Breast epithelium (tissue), 4 donors: ENCODE results near the gene ADPRS. TPM values are rescaled to one million over a fixed set of nuclear protein-coding genes. Genes with fewer than 3 reads are reported as not detected.

Experiments
- DNase-seq, 2 donors: peaks; one replicate each; pipeline ENCODE4 v3.0.0-alpha.2; 2019; ENCODE audit warnings: low spot score in 2 of 2
- H3K27ac ChIP-seq, 2 donors: fragments of 200-600 bp; sonication (generic) in 1 of 2; one replicate each; pipeline ENCODE4 v1.5.1; 2016 to 2019; ENCODE audit warnings: mild to moderate bottlenecking in 1 of 2
- H3K27me3 ChIP-seq, 2 donors: fragments of 200-600 bp; sonication (generic) in 1 of 2; one replicate each; pipeline versions ENCODE4 v1.5.1 to v1.6.0; 2017 to 2019; ENCODE audit warnings: control low read depth in 1 of 2, mild to moderate bottlenecking in 1 of 2
- H3K36me3 ChIP-seq: fragments of 200-600 bp; one replicate; pipeline ENCODE4 v1.5.1; 2019
- H3K4me1 ChIP-seq, 2 donors: fragments of 200-600 bp; sonication (generic); one replicate each; pipeline ENCODE4 v1.5.1; 2016 to 2019; ENCODE audit warnings: control low read depth in 1 of 2
- H3K4me3 ChIP-seq, 3 donors: fragments of 200-600 bp; sonication (generic); 1 replicate in 2 of 3; 2 replicates in 1 of 3; pipeline ENCODE4 v1.5.1; 2016 to 2019; ENCODE audit warnings: mild to moderate bottlenecking in 3 of 3, moderate library complexity in 2 of 3
- H3K9me3 ChIP-seq, 2 donors: fragments of 200-600 bp; sonication (generic) in 1 of 2; one replicate each; pipeline ENCODE4 v1.5.1; 2016 to 2019; ENCODE audit warnings: control low read depth in 1 of 2
- POLR2A ChIP-seq: fragments of 450-650 bp; IDR thresholded peaks from one replicate; pipeline ENCODE4 v1.6.1; 2016; ENCODE audit warnings: antibody characterized with exemption, mild to moderate bottlenecking, moderate library complexity
- POLR2AphosphoS5 ChIP-seq, 3 donors: sonication (generic); formaldehyde crosslinking; IDR thresholded peaks; one replicate each; pipeline ENCODE4 v1.6.1; 2017; ENCODE audit warnings: antibody characterized with exemption in 3 of 3
- intact Hi-C: fragments of 100-400 bp; cut with DNase I; formaldehyde crosslinking; loops from one replicate; pipeline ENCODE4 v1.15.1; 2023; ENCODE audit warnings: low total_unique reads
- total RNA-seq, 3 donors: library from RNA; depleted of rRNA; stranded (reverse); fragments of >200 nt; gene quantifications; one replicate each; pipeline ENCODE4 v1.1.0, GENCODE V29; 2016
- TF ChIP-seq, protein P1 (sequence below), 3 donors: fragments of 450-650 bp; IDR thresholded peaks; one replicate each; pipeline ENCODE4 v1.5.1; 2016 to 2017; ENCODE audit warnings: antibody characterized with exemption in 3 of 3, mild to moderate bottlenecking in 3 of 3, moderate library complexity in 3 of 3

The ADPRS gene
- total RNA-seq, 3 donors from 2014 or later = 26.2 to 48.7 (median 39.7) TPM

GRCh38 chr1:36108314-36108713 is 19.6 kb downstream of the ADPRS start:
- intact Hi-C loops = loop anchor here (2.0 kb wide), 1 partner anchor 20 kb away; no protein-coding TSS in a partner anchor
- peaks cover 3 to 10% of the 10 kb centered on the region in 2 donors for H3K4me1 ChIP-seq
- H3K9me3 ChIP-seq = no peaks in the 10 kb centered on the region
- DNase-seq = no peak
- H3K27me3 ChIP-seq = no peaks in the 10 kb centered on the region
- H3K27ac ChIP-seq = peak overlapping the region; percentile 84 to 89
- no peak overlapping the region for H3K4me3 ChIP-seq
- TF ChIP-seq, protein P1, sequence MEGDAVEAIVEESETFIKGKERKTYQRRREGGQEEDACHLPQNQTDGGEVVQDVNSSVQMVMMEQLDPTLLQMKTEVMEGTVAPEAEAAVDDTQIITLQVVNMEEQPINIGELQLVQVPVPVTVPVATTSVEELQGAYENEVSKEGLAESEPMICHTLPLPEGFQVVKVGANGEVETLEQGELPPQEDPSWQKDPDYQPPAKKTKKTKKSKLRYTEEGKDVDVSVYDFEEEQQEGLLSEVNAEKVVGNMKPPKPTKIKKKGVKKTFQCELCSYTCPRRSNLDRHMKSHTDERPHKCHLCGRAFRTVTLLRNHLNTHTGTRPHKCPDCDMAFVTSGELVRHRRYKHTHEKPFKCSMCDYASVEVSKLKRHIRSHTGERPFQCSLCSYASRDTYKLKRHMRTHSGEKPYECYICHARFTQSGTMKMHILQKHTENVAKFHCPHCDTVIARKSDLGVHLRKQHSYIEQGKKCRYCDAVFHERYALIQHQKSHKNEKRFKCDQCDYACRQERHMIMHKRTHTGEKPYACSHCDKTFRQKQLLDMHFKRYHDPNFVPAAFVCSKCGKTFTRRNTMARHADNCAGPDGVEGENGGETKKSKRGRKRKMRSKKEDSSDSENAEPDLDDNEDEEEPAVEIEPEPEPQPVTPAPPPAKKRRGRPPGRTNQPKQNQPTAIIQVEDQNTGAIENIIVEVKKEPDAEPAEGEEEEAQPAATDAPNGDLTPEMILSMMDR (IDR thresholded peaks at IDR 0.05) = no peak
- TF ChIP-seq POLR2AphosphoS5 (IDR thresholded peaks at IDR 0.05) (no peak), POLR2A (no peak)
- H3K36me3 ChIP-seq = no peaks in the 10 kb centered on the region

DNA sequence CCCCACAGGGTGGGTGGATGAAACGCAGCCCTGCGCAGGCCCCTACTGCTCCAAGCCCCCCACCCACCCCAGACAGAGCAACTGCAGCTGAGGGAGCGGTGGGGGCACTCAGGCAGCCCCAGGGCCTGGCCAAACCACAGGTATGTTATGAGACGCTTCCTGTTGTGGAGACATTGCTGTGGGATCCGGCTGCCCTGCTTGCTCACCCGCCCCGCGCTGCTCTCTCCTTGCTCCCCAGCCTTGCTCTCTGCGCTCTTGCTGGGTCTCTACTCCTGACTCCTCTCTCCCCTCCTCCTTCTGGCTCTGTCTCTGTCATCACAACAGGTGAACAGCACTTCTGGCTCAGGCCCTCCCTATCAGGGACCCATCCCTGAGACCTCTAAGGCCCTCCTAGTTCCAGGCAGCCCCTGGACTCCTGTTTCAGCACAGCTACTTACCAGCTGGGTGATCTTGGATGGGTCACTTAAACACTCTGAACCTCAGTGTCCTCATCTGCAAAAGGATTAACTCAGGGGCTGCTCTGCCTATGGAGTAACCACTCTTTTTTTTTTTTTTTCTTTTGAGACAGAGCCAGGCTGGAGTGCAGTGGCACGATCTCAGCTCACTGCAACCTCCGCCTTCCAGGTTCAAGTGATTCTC is 20.5 kb downstream of the ADPRS start:
- Histone ChIP-seq H3K27me3 (no peaks in the 10 kb centered on the region), H3K36me3 (no peaks in the 10 kb centered on the region), H3K4me1 (peaks cover 3 to 10% of the 10 kb centered on the region in 2 donors), H3K4me3 (peak overlapping the region in 1 of 3 donors; percentile 23), H3K27ac (peak overlapping the region; percentile 84 to 89), H3K9me3 (no peaks in the 10 kb centered on the region)
- DNase-seq = peak in 1 of 2 donors; percentile 86
- TF ChIP-seq POLR2AphosphoS5 (IDR thresholded peaks at IDR 0.05) (peak in 1 of 3 donors; percentile 33), POLR2A (no peak)
- intact Hi-C loops = loop anchor here (2.0 kb wide), 1 partner anchor 20 kb away; no protein-coding TSS in a partner anchor

DNA sequence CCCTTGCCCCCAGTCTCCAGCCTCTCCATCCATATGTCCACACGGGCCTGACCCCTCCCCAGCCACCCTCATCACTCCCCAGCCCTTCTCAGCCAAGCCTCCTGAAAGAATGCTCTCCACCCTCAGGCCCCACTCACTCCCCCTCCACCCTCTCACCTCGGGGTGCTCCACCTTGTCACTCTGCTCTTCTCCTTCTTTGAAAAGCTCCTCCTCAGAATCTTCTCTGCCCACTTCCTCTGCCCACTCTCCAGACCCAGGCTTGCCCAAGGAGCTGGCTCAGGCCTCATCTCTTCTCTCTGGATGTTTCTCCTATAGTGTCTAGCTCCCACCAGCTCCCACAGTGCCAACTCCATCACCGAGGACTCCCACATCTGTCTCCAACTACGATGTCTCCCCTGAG is 22.5 kb downstream of the ADPRS start:
- Histone ChIP-seq H3K27me3 (no peaks in the 10 kb centered on the region), H3K36me3 (no peaks in the 10 kb centered on the region), H3K4me1 (peaks cover 8 to 20% of the 10 kb centered on the region in 2 donors), H3K9me3 (no peaks in the 10 kb centered on the region), H3K27ac (peak overlapping the region; percentile 29 to 38), H3K4me3 (no peak overlapping the region)
- intact Hi-C loops = no loop called here
- DNase-seq = no peak
- TF ChIP-seq POLR2A (no peak), POLR2AphosphoS5 (IDR thresholded peaks at IDR 0.05) (no peak)
- TF ChIP-seq, protein P1 (IDR thresholded peaks at IDR 0.05) = no peak

- Histone ChIP-seq H3K9me3 (no peaks in the 10 kb centered on the region), H3K4me3 (no peak overlapping the region), H3K27ac (no peak overlapping the region), H3K27me3 (no peaks in the 10 kb centered on the region), H3K36me3 (no peaks in the 10 kb centered on the region), H3K4me1 (peaks cover 8 to 24% of the 10 kb centered on the region in 2 donors)
- TF ChIP-seq, protein P1 (IDR thresholded peaks at IDR 0.05) = no peak
- TF ChIP-seq POLR2AphosphoS5 (IDR thresholded peaks at IDR 0.05) (no peak), POLR2A (no peak)
- intact Hi-C loops = loop anchor here (1.0 kb wide), 1 partner anchor 14 kb away; no protein-coding TSS in a partner anchor
- DNase-seq = no peak
Measured at GRCh38 chr1:36112823-36113222, 24.1 kb downstream of the ADPRS start.

- Histone ChIP-seq H3K9me3 (no peaks in the 10 kb centered on the region), H3K4me1 (peaks cover 4 to 21% of the 10 kb centered on the region in 2 donors), H3K36me3 (no peaks in the 10 kb centered on the region), H3K4me3 (no peak overlapping the region), H3K27ac (peak overlapping the region; percentile 67 to 86), H3K27me3 (no peaks in the 10 kb centered on the region)
- DNase-seq = no peak
- TF ChIP-seq, protein P1 (IDR thresholded peaks at IDR 0.05) = no peak
- TF ChIP-seq POLR2AphosphoS5 (IDR thresholded peaks at IDR 0.05) (no peak), POLR2A (no peak)
- intact Hi-C loops = no loop called here
Measured at GRCh38 chr1:36114371-36114770, 25.7 kb downstream of the ADPRS start.
